RWPE1 (cell line): ENCODE measurements around the gene BAG5.

ENCODE experiments used
- CTCF ChIA-PET: fragments of 350-600 bp; sonication (Branson Sonifier 250); formaldehyde crosslinking; extraction: SDS; loops from one replicate; lab custom pipeline; 2021; lab: Yijun Ruan, JAX
- POLR2A ChIA-PET: fragments of 400-600 bp; formaldehyde crosslinking; extraction: SDS; loops from one replicate; lab custom pipeline; 2020; ENCODE audit warnings: antibody characterized with exemption; ENCODE audit not compliant: low non-redundant PET; lab: Yijun Ruan, JAX
- DNase-seq: peaks from one replicate; pipeline ENCODE4 v3.0.0; 2012; ENCODE audit warnings: low spot score
- H3K27ac ChIP-seq: fragments of 450-650 bp; 2 replicates; pipeline ENCODE4 v1.5.1; 2017
- TF ChIP-seq, protein P1 (sequence below): fragments of 450-650 bp; conservative IDR thresholded peaks from 2 replicates; pipeline ENCODE4 v1.5.1; 2017; ENCODE audit warnings: low read depth, mild to moderate bottlenecking

Gene BAG5

DNA sequence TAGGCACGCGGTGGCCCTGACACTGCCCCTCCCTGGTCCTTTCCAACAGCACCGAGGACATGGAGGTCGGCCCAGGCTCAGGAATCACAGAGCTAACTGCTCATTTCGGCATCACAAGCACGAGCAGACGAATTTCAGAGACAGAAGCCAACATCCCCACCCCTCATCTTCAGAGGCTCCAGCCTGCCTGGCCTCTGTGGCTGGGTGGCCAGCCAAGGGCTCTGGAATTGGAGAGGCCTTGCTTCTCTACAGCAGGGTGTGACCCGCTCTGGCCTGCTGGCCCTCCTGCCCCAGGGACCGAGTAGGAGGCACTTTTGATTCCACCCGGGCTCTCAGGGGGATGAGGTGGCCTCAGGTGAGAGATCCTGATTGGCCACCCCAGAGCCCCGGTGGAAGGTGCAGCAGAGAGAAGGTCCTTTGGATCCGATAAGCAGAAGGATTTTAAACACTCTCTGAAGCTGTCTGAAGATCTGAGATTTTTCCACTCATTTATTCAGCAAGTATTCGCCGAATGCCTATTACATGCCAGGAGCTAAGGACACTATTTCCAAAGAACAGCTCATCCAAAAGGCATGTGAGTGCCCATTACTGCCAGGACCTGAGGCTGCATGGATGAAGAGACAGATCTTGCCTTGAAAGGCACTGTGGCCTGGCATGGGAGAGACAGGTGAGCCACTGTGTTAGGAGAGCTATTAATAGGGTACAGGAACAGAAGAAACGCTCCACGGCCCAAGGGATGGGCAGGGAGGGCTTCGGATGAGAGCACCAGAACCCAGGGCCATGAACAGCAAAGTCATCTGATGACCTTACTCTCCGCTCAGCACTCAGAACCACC is 10.2 kb downstream of the BAG5 start:
- CTCF ChIA-PET, result interaction anchor here (0.6 to 1.4 kb wide), 2 partner anchors 34 to 215 kb away, joined by 3 to 10 read pairs; no protein-coding TSS in a partner anchor
- H3K27ac ChIP-seq, result peak overlapping the region; percentile 97
- TF ChIP-seq, protein P1, sequence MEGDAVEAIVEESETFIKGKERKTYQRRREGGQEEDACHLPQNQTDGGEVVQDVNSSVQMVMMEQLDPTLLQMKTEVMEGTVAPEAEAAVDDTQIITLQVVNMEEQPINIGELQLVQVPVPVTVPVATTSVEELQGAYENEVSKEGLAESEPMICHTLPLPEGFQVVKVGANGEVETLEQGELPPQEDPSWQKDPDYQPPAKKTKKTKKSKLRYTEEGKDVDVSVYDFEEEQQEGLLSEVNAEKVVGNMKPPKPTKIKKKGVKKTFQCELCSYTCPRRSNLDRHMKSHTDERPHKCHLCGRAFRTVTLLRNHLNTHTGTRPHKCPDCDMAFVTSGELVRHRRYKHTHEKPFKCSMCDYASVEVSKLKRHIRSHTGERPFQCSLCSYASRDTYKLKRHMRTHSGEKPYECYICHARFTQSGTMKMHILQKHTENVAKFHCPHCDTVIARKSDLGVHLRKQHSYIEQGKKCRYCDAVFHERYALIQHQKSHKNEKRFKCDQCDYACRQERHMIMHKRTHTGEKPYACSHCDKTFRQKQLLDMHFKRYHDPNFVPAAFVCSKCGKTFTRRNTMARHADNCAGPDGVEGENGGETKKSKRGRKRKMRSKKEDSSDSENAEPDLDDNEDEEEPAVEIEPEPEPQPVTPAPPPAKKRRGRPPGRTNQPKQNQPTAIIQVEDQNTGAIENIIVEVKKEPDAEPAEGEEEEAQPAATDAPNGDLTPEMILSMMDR, result no peak
- DNase-seq, result peak; percentile 73
- POLR2A ChIA-PET, result interaction anchor here (1.0 kb wide), 1 partner anchor 10 kb away, joined by 4 read pairs; no protein-coding TSS in a partner anchor

DNA sequence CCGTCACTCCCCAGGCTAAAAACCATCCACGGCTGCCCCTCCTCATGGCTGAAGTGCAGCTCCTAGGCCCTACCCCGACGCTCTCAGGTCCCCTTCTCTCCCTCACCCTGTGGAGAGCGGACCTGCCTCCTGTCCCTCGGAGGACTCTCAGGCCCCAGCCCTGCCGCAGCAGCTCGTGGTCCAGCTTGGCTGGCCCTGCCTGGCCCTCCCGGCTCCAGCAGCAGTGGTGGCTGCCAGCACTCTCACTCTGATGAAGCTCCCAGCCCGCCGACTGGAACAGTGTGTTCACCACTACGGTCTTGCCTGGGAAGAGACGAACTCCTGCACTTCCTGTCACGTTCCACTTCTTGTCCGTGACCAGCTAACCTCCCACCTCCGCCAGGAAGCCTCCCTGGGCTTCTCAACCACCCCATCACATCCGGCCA is 11.1 kb downstream of the BAG5 start:
- peak overlapping the region; percentile 97 for H3K27ac ChIP-seq
- CTCF ChIA-PET, result interaction anchor here (0.5 to 1.4 kb wide), 2 partner anchors 11 to 33 kb away, joined by 3 to 10 read pairs; partner anchors contain the start of genes BAG5 and COA8
- TF ChIP-seq, protein P1, result no peak
- POLR2A ChIA-PET, result no interaction called here
- no peak for DNase-seq

DNA sequence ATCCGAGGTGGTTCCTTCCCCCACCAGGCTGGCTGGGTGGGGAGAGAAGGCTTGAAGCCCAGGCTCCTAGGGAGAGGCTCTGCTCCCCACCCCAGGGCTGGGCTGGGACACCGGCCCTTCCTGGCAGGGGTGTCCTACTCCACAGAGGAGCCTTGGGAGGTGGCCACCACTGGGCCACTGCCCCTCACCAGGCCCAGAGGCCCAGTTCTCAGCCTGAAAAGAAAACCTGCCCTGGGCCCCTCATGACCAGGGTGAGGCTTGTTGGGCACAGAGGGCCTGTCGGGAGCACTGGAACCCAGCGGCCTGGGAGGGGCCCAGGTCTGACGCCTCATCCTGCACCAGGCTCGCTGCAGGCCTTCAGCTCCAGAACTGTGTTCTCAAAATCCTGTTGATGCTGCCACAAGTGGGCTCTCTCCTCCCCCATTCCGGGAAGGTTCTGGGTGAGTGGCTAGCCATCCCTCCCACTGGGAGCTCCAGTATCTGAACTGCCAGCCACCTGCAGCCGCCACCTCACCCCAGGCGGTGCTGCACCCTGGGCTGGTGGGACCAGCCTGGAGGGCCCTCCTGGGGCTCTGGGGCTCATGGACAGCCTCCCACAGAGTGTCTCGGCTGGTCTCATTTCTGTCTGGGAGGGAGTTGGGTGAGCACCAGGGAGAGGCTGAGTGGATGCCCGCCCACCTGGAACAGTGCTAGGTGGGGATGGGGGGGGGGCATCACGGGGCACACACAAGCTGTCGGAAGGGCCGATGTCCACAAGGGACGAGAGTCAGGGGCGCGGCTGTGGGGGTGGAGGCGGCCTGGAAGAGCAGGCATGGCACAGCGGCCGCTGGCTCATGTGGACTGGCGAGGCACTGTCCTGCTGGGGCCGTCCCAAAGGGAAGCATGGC is 11.8 kb downstream of the BAG5 start:
- no peak for DNase-seq
- H3K27ac ChIP-seq, result peak overlapping the region; percentile 97
- ChIA-PET CTCF (interaction anchor here (0.5 to 0.9 kb wide), 3 partner anchors 12 to 32 kb away, joined by 3 to 5 read pairs (median 4); partner anchors contain the start of genes BAG5 and COA8), POLR2A (no interaction called here)
- TF ChIP-seq, protein P1, result no peak

GRCh38 chr14:103549361-103550311 is 12.8 kb downstream of the BAG5 start:
- POLR2A ChIA-PET, result interaction anchor here (1.1 kb wide), 1 partner anchor 37 kb away, joined by 3 read pairs; no protein-coding TSS in a partner anchor
- TF ChIP-seq, protein P1, result 0 out of 2 replicates have a peak, but pooled peaks have one; percentile 9
- CTCF ChIA-PET, result interaction anchor here (0.6 to 1.5 kb wide), 3 partner anchors 28 to 31 kb away, joined by 4 to 6 read pairs (median 5); no protein-coding TSS in a partner anchor
- no peak for DNase-seq
- peak overlapping the region; percentile 97 for H3K27ac ChIP-seq

GRCh38 chr14:103548463-103549351 is 13.8 kb downstream of the BAG5 start:
- TF ChIP-seq, protein P1, result no peak
- CTCF ChIA-PET, result interaction anchor here (1.5 to 3.7 kb wide), 2 partner anchors 29 to 30 kb away, joined by 6 to 57 read pairs; partner anchors contain the start of gene CKB

More at GRCh38 chr14:103548463-103549351, 13.8 kb downstream of the BAG5 start:
- H3K27ac ChIP-seq, result peak overlapping the region; percentile 97
- POLR2A ChIA-PET, result interaction anchor here (0.7 to 1.1 kb wide), 2 partner anchors 20 to 36 kb away, joined by 3 to 4 read pairs; no protein-coding TSS in a partner anchor
- no peak for DNase-seq
